Measurements from ENCODE around the gene IDUA.
"Not testable (repeated sequence)": the region's sequence is repeated elsewhere in the genome, so short reads cannot be mapped to it uniquely, and the experiment has no call there.

IDUA gene

DNA sequence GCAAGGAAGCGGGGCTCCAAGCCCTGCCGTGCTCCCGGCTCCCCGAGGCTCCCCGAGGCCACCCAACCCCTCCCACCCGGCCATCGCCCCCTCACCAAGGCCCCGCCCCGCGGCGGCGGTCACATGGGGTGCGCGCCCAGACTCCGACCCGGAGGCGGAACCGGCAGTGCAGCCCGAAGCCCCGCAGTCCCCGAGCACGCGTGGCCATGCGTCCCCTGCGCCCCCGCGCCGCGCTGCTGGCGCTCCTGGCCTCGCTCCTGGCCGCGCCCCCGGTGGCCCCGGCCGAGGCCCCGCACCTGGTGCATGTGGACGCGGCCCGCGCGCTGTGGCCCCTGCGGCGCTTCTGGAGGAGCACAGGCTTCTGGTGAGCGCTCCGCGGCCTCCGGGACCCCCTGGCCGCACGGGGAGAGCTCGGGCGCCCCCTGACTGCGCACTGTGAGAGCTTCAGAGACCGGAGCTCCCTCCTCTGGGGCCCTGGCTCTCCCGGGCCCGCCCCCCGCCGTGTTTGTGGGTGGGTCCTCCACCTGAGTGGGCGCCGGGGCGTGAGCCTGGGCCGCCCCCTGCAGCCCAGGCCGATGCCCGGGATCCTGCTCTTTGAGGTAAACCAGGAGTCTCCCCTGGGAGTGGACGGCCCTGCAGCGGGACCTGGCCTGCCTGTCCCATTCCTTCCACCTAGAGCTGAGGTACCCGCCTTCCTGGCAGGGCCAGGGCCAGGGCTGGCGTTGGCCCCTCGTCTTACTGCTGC is at the start of gene IDUA:
TSS of gene IDUA (plus strand) at position 166 of the 745 bp plus-strand sequence. CDS start at position 207, 41 bp downstream.
- peak; percentile 74 for DNase-seq

DNA sequence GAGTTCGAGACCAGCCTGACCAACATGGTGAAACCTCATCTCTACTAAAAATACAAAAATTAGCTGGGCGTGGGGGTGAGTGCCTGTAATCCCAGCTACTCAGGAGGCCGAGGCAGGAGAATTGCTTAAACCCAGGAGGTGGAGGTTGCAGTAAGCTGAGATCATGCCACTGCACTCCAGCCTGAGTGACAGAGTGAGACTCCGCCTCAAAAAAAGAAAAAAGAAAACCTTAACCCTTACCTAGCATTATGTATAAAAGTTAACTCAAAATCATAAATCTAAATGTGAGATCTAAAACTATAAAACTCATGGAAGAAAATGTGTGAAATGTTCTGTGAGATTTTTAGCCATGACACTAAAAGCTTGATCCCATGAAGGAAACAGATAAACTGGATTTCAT is 47.3 kb upstream of the IDUA start:
- DNase-seq: not testable (repeated sequence)

DNA sequence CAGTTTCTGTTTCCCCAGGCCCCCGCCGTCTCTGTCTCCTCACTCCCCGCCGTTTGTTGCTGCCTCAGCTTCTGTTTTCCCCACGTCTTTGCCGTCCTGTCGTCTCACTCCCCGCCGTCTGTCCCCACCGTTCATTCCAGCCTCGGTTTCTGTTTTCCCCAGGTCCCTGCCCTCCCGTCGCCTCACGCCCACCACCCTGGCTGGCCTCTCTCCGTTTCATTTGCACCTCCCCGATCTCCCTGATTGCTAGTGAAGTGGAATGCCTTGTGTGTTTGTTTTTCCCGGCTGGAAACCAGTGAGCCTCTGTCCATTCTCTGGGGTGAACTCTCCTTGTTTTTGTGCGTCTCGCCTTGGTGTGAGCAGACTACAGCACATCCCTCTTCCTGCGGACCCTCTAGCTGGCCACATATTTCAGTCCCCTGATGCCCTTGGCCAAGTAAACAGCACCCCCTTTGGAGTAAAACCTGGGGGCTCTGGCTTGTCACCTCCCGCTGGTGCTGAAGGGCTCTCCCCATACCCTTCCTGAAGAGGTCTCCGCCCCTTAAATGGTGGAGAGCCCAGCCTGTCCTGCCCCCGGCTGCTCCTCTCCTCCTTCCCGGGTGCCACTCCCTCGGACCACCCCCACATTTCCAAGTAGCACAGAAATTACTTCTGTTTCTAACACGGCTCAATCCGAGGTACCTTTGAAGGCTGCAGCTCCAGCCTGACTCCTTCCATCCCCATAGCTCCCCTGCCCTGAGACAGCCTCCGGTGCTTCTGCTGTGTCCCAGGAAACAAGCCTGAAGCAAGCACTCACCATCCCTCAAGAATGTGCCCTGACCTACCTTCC is 41.4 kb upstream of the IDUA start:
- DNase-seq: no peak

DNA sequence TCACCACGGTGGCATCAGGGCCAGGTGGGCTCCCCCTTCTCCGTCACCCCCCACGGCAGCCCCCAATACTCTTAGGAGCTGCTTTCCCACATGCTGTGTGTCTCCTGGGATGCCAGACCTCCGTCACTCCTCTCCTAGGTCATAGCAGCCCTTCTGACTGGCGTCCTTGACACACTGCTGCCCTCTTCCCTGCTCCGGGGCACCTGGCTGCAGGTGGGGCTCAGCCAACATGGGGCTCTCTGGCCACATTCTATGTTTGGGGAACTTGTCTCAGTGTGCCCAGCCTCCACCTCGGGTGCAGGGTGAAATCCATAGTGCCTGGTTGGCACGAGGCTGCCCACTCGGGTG is 40.8 kb upstream of the IDUA start:
- DNase-seq: no peak

GRCh38 chr4:946517-947471 is 40.0 kb upstream of the IDUA start:
- no peak for DNase-seq

GRCh38 chr4:947491-947971 is 39.3 kb upstream of the IDUA start:
- no peak for DNase-seq

GRCh38 chr4:948101-948935 is 38.5 kb upstream of the IDUA start:
- DNase-seq: no peak

DNA sequence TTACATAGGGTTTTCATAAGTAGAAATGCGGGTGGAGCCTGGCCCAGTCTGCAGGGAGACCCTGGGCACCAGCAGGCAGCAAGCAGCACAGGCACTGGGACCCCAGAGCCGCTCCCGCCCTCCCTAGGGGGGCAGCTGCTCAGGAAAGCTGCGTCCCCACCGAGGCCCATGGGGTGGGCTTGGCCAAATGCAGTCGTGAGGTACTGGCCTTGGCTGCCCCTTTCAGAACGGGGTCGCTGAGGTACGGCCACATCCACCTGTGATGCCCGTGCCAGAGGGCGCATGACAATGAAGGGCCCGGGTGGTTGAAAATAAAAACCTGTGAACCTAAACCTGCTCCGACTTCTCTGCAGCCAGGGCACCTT is 37.9 kb upstream of the IDUA start:
- DNase-seq: no peak

DNA sequence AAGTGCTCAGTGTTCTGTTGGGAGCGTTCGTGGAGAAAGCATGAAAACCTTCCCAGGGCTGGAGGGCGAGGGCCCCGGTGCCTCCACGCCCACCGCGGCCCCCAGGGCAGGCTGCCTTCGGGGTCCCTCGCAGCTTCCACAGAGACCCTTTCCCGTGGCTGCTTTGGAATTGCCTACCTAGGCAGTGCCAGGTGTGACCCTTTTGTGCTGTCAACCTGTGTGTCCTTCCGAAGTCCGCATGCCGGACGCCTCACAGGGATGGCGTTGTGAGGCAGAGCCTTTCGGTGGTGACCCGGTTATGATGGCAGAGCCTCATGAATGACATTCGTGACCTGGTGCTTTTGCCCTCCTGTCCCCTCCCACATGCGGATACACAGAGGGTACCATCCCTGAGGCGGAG is 37.2 kb upstream of the IDUA start:
- DNase-seq: no peak

- DNase-seq: no peak
These were observed 36.5 kb upstream of the IDUA start for GRCh38 chr4:950136-951020.

DNA sequence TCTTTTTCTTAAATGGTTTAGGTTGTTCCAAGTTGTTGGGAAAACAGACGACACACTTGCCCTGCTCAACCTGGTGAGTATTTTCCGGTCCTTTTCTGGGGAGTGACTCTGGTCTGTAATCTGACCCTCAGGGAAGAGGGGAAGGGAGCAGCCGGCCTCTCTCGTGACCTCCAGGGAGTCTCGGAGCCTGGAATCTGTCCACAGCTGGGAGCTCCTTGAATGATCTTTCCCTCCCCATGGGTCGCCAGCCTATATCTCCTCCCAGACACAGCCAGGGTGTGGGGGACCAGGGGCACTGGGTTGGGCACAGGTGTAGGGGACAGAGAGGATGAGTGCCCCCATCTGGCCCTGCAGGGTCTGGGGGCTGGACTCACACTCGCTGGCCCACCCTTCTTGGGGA is 35.7 kb upstream of the IDUA start:
- no peak for DNase-seq

DNA sequence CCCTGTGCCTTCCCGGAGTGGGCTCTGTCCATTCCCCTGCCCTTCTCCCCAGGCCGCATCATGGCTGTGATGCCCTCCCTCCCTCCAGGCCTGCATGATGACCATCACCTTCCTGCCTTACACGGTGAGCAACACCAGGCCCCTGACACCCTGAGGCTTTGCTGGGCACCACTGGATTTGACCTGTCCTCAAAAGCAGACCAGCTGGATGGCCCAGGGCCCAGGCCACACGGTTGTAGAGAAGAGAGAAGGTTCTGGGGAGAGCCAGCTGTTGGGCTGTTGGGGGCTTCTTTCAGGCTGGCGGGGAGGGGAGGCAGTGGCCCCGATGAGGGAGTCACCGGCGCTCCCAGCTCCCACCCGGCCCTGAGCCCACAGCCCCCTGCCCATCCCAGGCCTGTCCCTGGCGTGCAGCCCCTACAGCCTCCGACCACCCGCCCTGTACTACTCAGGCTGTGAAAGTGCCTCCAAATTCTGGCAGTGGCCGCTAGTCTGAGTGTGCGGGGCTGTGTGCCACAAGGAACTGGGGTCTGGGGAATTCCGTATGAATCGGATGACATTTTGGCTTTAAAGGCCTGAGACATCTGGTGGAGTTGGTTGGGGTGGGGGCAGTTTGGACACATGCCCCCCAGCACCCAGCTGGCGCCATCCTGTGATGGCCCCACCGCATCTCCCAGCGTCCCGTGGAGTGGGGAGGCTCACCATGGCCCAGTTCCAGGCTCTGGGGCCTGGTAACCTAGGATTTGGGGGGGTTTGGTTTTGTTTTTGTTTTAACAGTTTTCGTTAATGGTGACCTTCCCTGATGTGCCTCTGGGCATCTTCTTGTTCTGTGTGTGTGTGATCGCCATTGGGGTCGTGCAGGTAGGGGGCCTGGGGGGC is 35.0 kb upstream of the IDUA start:
- DNase-seq: no peak

DNA sequence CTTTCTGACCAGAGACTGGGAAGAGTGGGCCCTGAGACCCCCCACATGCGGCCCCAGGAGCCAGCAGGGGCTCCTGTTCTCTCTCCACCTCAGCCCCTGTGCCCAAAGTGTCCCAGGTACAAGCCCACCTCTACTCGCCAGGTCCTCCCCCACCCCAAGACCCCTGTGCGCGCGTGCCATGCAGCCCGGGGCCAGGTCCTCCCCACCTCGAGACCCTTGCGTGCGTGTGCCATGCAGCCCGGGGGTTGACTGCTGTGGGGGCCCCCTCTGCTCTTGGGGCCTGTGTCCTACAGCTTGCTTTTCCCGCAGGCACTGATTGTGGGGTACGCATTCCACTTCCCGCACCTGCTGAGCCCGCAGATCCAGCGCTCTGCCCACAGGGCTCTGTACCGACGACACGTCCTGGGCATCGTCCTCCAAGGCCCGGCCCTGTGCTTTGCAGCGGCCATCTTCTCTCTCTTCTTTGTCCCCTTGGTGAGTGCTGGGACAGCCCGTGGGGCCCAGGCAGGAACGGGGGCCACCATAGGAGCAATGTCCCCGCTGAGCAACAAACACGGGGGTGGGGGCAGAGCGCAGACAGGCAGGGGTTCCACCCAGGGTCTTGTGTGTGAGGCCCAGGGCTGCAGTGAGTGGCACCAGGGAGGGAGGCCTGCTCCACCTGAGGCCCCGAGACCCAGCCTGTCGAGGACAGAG is 33.8 kb upstream of the IDUA start:
- no peak for DNase-seq

DNA sequence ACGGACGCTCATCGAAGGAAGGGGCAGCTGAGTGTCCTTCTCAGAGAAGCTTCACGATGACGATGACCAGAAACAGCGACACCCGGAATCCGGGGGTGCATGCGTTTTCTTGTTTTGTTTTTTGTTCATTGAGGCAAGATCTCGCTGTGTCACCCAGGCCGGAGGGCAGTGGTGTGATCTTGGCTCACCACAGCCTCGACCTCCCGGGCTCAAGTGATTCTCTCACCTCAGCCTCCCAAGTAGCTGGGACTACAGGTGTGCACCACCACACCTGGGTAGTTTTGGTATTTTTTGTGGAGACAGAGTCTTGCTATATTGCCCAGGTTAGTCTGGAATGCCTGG is 33.3 kb upstream of the IDUA start:
- no peak for DNase-seq

DNA sequence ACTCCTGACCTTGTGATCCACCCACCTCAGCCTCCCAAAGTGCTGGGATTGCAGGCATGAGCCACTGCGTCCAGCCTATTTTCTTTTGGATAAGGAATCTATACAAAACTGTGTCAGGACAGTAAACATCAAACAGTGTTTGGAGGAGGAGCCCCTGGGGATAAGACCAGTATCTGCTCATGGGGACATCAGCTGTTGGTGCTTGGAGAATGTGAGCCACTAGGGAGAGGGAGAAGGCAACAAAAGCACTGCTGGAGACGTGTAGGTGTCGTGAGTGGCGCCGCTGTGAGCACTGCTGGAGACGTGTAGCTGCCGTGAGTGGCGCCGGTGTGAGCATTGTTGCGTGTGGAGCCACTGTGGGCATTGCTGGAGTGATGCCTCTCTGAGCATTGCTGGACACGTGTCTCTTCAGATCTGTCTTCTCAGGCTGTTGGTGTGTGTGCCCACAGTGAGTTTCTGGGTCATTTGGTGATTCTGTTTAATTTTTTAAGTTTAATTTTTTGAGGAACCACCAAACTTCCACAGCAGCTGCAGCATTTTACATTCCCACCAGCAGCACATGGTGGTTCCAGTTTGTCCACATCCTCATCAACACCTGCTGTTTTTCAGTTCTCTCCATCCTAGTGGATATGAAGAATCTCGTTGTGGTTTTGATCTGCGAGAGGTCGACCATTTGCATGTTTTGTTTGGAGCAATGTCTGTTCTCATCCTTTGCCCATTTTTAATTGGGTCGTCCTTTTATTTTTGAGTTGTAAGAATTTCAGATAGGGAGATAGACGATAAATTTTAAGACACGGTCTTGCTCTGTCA is 32.4 kb upstream of the IDUA start:
- no peak for DNase-seq

DNA sequence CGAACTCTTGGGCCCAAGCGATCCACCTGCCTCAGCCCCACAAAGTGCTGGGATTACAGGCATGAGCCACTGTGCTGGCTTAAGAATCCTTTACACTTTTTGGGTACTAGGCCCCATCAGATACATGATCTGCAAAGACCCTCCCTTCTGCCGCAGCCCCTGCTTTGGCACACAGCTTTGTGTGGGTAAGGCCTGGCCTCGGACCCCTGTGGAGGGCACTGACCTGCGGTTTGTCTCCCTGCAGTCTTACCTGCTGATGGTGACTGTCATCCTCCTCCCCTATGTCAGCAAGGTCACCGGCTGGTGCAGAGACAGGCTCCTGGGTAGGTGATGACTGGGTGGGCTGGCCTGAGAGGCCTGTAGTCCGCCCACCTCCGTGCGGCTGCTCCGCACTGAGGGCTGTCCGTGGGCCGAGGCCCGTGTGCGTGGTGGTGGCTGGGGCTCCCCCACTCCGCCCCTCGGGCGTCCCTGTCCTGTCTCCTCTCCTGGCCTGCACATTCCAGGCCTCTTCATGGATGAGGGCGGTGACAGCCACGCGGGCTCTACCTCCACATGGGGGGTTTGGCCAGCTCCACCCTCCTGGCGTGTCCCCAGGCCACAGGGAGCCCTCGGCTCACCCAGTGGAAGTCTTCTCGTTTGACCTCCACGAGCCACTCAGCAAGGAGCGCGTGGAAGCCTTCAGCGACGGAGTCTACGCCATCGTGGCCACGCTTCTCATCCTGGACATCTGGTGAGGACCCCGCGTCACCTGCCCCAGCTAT is 31.5 kb upstream of the IDUA start:
- no peak for DNase-seq

DNA sequence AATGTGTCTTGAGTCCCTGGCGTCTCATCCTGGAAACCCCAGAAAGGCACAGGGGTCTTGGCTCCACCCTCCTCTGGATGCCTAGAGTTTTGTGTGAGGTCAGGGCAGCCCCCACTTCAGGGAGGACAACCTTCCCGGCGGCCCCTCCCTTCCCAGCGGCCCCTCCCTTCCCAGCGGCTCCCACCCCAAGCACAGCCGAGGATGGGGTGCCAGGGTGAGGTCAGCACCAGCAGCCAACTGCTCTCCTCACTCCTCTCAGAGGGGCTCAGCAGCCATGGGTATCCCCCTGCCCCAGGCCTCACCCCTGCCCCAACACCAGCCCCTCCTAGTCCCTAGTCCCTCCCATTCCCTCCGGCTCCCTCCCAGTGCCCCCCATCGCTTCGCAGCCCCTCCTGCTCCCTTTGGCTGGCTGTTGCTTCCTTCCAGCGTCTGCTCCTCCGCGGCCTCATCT is 30.9 kb upstream of the IDUA start:
- DNase-seq: no peak

All from NCI-H82 (cell line).